Fibroblast of skin of back (primary cell): Measurements from ENCODE around the gene CDH13.
A peak's percentile ranks its signal among the peaks of the same experiment; 100 is the strongest.

Experiments used
- DNase-seq: peaks from one replicate; pipeline ENCODE4 v3.0.0-alpha.2; 2013

The CDH13 gene

GRCh38 chr16:83136419-83136818, 509.6 kb downstream of the CDH13 start:
- no peak for DNase-seq

- DNase-seq = no peak
Observed at GRCh38 chr16:83136924-83137323, 510.2 kb downstream of the CDH13 start.

DNA sequence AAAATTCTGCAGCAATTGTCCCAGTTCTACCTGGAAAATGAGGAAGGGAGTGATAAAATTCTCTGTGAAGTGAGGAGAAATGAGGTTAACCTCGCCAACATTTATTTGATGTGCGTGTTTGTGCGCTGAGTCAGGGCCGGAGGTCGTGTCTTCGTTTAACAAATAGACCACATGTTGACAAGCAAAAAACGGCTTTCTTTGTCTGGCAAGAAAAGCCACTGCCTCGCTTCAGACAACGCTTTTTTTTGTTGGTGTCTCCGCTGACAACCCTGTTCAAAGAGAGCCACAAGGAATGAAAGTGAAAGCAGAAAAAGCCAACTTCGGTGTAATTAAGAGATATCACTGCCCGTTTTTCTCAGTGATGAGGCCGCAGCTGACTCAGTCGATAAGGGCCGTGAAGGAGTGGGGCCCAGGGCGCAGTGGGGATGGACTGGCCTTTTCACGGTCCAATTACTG, 510.6 kb downstream of the CDH13 start:
- peak; percentile 73 for DNase-seq

DNA sequence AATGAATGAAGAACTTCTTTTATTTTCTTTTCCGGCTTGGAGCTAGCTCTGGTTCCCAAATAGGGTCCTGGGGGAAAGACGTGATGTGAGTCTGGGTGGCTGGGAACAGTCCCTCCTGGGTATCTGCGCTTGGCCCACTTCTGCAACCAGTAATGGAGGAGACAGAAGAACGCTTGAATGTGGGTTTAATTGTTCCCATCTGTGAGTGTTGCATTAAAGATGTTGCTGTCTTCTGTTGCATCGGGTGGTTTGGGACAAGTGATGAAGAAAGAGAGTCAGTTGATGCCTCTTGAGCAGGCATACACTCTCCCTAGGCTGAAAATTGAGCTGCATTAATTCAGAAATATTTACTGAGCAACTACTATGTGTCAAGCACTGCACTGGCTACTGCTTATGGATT, 511.1 kb downstream of the CDH13 start:
- no peak for DNase-seq

- DNase-seq = no peak
Observed at GRCh38 chr16:83138512-83138911, 511.7 kb downstream of the CDH13 start.

DNA sequence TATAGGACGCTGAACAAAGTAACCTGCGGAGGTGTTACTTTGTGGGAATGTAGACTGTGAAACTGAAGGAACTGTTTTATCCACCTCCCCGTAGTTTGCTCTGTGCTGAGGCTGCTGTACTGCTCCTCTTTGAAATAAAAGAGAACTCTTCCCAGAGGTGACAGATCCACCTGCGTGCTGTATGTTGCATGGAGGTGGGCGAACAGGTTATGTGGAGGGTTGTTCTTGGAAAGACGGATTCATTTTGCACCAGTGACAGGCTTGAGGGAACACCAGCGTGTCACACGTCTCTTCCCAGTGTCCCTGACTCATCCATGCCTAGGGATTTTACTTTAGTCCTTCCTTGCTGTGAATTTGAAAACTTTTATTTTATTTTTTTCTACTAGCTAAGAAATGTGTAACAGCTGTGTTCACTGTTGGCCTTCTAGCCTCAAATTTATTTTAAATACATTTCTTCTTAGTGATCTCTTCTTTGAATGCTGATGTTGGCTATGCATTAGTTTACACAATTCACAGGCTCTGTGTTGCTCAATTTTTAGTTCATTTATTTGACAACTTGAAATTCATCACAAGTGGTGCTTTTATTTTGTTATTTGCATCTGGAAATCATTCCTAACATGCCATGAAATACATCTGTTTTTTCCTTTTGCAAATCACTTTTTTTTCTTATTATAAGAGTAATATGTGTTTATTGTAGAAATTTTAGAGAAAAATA, 512.4 kb downstream of the CDH13 start:
- DNase-seq = peak; percentile 25

GRCh38 chr16:83143788-83144187, 517.0 kb downstream of the CDH13 start:
- DNase-seq = peak; percentile 85

DNA sequence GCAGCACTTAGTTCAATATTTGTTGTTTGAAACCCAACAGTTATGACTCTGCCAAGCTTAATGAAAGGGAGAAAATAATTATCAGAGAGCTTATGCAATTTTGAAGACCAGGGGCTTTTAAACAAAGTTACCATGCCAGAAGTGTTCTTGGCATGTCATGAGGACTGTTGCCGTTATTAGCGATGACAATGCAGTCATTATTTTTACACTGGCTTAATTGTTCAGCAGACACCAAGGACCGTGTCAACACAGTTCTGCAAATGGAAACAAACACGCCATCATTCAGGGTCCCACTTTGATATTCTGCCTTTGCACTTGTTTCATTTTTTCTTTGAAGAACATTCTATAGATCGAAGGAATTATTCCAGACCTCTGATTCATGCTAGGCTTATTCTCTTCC, 518.5 kb downstream of the CDH13 start:
- no peak for DNase-seq

DNA sequence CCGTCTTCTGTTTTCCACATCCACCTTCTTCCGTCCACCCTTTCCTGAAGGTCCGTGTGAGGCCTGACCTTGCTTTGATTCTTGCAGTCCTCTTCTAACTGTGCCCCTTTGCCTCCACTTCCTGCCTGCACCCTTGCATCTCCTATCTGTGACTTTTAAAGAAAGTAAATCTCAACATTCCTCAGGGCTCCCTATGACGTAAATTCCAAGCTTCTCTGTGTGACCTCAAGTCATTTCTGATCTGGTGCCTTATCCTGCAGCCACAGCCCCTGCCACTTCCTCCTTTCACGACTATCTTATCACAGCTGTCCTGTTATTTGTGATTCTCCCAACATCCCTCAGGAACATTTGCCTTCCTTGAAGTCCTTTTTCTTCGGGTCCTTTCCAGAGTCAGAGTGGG, 520.5 kb downstream of the CDH13 start:
- peak; percentile 7 for DNase-seq

- DNase-seq = no peak
Observed at GRCh38 chr16:83158320-83158957, 531.7 kb downstream of the CDH13 start.

- DNase-seq = peak; percentile 20
Observed at GRCh38 chr16:83159049-83159448, 532.3 kb downstream of the CDH13 start.

GRCh38 chr16:83160287-83161020, 533.7 kb downstream of the CDH13 start:
- DNase-seq = no peak

DNA sequence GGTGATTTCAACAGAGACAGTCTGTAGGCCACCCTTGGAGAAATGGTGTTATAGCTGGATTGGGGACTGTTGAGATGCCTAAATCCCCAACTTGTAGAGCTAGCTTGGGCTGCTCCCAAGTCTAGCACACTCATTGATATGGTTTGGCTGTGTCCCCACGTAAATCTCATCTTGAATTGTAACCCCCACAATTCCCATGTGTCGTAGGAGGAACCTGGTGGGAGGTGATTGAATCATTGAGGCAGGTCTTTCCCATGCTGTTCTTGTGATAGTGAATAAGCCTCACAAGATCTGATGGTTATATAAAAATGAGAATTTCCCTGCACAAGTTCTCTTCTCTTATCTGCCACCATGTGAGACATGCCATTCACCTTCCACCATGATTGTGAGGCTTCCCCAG, 536.0 kb downstream of the CDH13 start:
- DNase-seq = no peak

DNA sequence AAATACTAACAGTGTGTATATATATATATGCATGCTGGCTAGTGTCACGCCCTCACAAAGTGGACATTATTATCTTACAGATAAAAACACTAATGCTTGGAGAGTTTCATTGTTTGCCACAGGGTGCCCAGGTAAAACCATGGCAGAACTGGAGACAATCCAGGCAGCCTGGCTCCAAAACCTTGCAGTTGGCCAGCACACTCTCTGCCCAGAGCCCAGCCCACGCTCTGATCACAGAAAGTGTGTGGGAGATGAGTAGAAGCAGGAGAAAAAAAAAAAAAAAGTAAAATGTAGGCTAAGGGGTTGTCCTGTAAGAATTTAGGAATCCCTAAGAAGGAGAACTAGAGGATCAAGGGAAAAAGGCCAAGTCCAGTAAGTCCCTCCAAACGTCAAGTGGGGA, 538.0 kb downstream of the CDH13 start:
- no peak for DNase-seq

DNA sequence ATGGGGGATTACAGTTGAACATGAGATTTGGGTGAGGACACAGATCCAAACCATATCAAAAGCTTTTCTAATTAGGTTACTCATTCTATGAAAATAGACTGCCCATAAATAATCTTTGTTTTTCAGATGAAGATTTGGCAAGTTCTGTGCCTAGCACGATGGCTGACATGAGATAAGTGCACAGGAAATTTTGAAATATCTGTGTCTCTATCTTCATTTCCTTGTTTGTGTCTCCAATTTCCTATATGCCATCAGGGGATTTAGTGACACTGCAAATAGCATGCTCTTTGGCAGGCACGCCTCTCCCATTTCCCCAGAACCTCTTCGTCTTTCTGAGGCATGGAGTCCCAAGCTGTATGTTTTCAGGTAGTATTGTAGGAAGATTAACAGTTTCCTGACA, 544.6 kb downstream of the CDH13 start:
- DNase-seq = no peak

- DNase-seq = no peak
Observed at GRCh38 chr16:83174671-83175070, 547.9 kb downstream of the CDH13 start.

DNA sequence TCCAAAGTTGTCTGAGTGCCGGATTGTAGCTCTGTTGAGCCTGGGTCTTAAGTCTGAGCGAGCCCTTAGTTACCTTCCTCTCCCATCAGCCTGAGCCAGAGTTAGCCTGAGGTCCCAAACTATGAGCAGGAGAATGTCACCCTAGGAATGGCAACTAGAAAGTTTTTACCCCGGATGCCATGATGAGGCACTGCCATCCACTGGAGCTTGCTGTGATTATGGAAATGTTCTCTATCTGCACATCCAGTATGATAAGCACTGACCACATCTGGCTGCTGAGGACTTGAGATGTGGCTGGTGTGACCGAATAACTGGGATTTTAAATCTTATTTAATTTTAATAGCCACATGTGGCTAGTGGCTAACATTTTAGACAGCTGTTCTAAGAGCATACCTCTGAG, 550.0 kb downstream of the CDH13 start:
- no peak for DNase-seq

GRCh38 chr16:83185902-83186301, 559.1 kb downstream of the CDH13 start:
- DNase-seq = no peak

DNA sequence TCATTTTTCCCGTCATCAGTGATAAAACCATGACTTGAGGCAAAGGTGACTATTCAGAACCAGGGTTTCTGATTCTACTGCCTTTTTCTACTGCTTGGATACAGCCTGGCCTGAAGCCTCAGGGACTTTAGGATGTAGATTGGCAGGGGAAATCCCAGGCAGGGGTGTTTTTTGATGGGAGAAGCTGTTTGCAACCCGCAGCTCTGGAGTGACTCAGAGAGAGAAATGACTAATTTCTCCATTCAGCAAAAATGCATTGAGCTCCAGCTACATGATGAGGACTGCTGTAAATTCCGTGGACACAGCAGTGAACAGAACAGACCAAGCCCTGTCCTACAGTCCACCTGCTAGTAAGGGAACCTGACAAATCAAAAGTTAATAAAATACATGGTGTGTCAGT, 560.6 kb downstream of the CDH13 start:
- DNase-seq = peak; percentile 82

DNA sequence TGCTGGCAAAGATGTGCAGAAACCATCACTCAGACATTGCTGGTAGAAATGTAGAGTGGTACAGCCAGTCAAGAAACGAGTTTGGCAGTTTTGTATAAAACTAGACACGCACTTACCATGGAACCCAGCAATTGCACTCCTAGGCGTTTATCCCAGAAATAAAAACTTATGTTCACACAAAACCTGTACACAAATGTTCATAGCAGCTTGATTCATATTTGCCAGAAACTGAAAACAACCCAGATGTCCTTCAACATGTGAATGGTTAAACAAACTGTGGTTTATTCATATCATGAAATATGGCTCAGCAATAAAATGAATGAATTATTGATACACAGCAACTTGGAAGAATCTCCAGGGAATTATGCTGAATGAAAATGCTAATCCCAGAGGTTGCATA, 570.0 kb downstream of the CDH13 start:
- no peak for DNase-seq

- DNase-seq = no peak
Observed at GRCh38 chr16:83197450-83197849, 570.7 kb downstream of the CDH13 start.

DNA sequence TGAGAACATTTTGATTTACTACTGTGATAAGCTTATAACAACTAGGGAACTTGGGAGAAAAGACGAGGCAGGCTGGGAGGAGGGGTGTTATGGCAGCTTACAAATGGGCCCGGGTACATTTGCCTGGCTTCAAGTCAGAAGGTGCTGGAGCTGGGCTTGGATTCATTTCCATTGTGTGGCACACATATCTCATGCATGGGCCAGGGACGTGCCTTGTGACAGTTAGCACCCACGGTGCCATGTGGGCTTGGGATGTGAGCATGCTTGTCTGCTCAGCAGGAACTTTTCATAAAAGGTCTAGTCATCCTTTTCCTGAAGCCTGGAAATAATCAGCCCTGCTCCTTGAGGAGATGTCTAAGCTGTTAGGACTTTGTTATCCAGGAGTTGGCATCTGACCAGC, 572.2 kb downstream of the CDH13 start:
- no peak for DNase-seq

GRCh38 chr16:83200005-83200779, 573.4 kb downstream of the CDH13 start:
- no peak for DNase-seq
